GM19099 (cell line): Measurements from ENCODE around the gene FOXD1.

Experiments used
- POLR2A ChIP-seq: IDR thresholded peaks from 3 replicates; pipeline ENCODE4 v1.6.1; 2011; ENCODE audit warnings: low read depth; ENCODE audit not compliant: insufficient read length; ENCODE audit errors: extremely low read depth

FOXD1 gene

DNA sequence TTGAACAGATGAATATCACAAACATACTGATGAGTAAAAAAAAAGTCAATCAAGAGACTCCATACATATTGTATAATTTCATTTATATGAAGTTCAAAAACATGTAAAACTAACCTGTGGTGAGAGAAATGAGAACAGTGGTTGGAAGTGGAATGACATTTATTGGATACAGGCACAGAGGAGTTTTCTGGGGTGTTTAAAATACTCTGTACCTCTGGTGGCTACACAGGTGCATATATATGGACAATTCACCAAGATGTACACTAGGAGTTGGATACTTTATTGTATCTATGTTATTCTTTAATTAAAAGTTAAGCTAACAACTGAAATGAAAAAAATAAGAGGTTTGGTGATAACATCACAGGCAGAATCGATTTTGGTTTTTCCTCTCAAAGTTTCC, 14.1 kb downstream of the FOXD1 start:
- TF ChIP-seq POLR2A = no peak

DNA sequence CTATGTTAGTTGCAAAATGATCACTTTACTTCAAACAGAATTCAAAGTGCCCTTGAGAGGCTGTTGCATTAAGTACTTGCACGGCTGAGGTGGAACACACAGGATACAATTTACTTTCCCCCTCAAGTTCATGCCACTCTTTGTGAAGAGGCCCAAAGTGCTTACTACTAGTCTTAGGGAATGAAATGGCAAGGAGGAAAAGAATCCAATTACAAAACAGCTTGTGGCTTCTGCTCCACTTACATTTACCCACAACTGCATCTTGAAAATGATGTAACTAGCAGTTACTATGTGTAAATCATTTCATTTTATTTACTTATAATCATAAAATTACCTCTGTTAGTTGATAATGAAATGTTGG, 14.6 kb downstream of the FOXD1 start:
- TF ChIP-seq POLR2A = no peak

DNA sequence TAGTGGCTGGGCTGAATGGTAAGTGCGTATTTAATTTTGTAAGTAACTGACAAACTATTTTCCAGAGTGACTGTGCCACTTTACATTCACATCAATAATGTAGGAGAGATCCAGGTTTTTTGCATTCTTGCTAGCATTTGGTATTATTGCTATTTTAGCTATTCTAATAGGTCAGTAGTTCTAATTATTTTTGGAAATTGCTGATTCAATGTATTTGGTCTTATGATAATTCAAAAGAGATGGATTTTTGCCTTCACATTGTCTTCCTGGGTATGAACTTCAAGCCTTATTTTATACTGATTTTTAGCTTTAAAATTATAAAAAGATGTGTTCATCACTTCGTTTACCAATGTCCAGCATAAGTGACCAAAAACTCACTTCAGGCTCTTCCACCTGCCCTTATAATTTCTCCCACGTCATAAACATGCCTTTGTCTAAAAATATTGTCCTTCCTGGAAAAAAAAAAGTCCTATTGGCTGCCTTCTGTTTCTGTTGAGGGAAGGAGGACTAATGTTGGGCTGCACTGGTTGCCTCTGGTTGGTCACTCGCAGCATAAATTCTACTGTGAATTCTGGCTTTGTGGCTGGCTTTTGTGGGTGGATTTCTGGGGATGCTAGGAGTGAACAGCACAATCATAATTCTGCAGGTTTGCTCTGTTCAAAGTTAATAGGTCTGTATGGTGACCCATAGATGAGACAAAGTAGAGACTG, 15.2 kb downstream of the FOXD1 start:
- TF ChIP-seq POLR2A = no peak

DNA sequence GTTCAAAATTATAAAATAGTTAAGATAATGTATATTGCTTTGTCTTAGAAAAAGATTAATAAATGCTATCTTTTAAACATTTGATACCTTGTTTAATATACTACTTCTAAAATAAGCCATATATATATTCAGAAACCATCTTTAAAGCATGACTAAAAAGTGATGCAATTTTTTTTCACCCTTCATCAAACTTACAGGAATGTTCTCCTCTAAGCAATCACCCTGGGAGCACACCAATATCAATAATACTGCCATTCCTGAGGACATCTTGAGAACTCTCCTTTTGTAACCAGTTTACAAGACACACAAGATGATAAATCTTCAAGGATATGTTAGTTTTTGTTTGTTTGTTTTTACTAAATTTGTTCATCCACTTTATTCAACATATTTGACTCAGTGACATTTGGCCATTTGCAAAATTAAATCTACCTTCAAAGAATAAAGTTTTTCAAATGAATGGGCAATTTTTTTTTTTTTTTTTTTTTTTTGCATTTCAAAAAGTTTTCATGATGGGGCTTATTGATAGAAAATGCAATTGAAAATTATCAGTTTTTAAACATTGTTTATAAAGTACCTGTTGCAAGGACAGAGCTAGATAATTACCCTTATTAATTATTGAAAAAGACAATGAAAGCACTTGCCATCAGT, 17.2 kb downstream of the FOXD1 start:
- no peak for TF ChIP-seq POLR2A

DNA sequence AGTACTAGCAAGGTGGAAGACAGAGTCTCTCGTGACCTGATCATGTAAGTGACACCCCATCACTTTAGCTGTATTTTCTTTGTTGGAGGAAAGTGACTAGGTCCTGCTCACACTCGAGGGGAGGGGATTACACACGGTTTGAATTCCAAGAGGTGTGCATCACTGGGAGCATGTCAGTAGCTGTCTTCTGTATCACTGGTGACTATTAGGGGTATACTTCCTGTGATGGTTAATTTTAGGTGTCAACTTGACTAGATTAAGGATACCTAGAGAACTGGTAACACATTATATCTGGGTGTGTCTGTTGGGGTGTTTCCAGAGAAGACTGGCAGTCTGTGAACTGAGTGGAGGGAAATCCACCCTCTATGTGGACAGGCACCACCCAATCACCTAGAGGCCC, 22.5 kb downstream of the FOXD1 start:
- no peak for TF ChIP-seq POLR2A

DNA sequence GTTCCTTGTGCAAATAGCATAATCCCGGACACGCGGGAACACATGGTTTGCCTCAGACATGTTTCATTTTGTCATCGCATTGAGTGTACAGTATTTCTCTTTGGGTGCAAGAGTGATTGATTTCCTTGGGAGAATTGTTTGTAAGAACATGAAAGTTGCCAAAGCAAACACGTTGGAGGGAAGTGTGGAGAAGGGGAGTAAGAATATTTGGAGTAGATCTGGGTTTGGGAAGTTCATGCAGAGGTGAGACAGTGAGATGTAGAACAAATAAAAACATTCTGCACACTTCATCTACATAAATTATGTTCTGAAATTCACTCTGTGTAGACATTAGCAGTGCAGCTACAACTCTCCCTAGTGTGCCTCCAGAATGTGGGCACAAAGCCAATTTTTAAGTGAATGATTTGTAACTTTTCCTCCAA, 24.0 kb downstream of the FOXD1 start:
- no peak for TF ChIP-seq POLR2A

DNA sequence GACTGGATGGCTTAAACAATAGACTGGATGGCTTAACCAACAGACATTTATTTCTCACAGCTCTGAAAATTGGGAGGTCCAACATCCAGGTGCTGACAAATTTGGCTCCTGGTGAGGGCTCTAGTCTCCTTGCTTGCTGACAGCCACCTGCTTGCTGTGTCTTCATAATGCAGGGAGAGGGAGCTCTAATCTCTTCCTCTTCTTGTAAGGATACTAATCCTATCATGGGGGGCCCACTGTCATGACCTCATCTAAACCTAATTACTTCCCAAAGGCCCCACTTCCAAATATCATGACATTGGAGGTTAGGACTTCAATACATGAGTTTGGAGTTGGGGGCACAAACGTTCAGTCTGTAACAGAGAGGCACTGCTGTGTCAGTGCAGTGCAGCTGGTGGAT, 26.4 kb downstream of the FOXD1 start:
- no peak for TF ChIP-seq POLR2A

DNA sequence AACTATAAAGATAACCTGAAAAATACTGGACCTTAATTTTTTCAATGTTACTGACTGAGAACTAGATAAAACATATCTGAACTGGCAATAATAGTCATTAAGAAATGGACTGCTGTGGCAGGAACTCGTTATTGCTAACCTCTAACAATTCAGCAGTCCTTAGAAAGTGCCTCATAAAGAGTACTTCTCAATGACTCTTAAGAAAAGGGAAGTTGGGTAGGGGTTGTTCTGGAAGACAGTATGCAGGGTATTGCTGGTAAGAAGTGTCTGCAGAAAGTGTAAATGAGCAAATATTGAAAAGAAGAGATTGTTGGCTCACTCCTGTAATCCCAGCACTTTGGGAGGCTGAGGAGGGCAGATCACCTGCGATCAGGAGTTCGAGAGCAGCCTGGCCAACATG, 27.9 kb downstream of the FOXD1 start:
- TF ChIP-seq POLR2A = no peak

DNA sequence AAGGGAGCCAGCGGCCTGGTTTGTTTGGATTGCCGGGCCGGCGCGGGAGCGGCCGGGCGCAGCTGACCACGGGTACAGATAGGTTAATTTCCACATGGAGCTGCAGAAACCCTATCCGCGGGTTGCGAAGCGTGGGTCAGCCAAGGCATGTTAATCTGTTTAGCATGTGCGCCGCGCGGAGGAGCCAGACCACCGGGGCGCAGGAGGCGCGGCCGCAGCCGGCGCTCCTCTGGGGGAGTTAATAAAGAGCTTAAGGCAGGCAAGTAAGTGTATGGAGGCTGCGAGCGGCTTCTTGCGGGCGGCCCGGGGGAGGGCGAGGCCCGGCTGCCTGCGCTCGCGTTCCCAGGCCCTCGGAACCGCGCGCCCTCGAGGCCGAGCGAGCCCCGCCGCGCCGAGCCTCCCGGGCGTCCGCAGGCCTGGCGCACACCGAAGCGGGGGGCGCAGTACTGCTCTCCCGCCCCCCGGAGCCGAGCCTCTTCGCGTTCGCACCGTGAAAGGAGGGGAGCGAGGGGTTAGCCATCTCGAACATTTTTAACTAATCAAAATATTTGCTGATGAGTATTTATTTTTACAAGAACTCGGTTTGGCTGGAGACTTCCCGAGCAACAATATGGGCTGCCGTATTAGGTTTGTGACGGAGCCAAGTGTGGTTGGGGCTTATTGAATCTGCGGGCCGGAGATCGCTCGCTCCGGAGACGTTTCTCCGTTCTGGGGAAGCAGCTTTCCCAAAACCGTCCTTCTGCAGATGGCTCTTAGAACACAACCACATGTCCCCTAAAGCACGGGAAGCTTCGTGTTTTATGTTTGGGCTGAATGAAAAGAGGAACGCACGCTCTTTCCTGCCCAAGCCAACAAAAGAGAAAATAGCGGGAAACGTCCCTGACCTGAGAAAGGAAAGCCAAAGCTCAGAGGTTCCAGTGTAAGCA, 28.8 kb downstream of the FOXD1 start:
- TF ChIP-seq POLR2A = no peak

DNA sequence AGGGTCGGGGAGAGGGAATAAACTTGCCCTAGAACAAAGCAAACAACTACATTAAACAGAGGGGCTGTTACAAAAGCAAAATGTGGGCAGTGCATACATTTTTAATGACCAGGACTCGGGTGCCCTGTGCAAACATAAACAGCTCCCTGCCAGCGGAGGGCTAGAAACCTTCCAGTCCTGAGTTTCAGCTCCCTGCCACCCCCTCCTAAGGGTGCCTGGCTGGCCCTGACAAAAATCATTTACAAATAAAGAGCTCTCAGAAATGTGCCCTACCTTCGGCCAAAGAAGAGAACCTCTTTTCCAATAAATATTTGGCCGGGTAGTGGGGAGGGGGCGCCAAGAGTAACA, 29.5 kb downstream of the FOXD1 start:
- no peak for TF ChIP-seq POLR2A

DNA sequence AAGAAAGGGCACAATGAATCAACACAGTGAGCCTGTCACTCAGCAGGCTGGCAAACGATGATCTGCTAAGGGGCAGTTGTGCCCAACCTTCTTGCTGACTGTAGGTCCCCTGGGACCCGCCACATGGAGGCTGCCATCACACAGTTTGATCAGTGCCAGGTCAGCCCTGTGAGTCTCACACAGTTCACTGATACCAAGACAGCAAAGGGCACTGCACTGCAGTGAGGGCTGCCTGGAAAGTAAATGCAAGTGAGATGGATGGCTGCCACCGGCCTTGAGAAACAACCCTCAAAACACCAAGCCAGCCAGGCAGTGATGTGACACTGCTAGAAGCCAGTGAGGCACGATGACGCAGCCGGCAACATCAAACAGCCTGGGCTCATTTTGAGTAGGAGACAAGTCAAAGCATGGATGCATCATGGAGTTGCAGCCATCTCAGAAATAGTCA, 30.3 kb downstream of the FOXD1 start:
- no peak for TF ChIP-seq POLR2A

DNA sequence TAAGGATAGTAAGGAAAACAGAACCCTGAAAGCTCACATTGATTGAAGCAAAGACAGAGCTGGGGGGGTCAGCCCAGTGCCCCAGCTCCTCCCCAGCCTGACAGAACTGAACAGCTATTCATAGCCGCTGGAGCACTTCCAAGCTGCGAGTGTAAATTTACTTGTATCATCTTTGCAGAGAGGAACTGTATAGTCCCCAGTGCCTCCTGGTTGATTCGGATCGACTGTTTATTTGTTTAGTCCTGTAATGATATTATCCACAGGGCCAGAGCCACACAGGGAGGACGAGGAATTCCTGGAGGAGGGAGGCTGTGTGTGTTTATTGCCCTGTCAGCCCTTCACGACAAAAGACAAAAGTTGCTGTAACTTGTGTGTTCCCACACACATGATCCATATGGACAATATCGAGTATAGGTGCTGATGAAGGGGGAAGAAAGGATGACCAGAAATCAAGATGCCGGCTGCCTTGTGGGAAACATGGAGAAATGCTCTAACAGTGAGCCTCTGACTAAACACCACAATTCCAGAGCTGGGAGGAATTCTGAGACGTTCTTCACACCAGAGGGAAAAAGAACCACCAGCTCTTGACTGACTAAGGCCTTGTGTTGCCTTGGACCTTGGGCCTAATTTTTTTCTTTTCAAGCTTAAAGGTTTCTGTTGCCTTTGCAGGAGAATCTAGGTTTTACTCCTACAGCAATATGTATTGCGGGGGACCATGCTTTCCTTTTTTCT, 31.1 kb downstream of the FOXD1 start:
- no peak for TF ChIP-seq POLR2A

DNA sequence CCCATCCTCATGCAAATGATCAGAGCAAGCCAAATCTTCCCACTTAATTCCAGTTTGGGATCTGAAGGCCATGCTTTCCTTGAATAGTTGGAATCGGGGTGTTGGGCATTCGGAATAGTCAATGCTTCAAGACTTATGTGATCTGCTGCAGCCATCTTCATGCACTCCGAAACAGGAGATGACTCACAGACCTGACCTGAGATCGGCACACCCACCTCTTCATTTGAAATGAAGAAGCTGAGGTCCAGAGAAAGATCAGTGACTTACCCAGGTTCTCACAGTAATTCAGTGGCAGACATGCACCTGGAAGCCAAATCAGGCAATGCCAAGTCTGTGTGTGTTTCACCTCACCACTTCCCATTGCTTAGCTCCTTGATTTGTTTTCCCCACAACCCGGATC, 33.0 kb downstream of the FOXD1 start:
- no peak for TF ChIP-seq POLR2A

DNA sequence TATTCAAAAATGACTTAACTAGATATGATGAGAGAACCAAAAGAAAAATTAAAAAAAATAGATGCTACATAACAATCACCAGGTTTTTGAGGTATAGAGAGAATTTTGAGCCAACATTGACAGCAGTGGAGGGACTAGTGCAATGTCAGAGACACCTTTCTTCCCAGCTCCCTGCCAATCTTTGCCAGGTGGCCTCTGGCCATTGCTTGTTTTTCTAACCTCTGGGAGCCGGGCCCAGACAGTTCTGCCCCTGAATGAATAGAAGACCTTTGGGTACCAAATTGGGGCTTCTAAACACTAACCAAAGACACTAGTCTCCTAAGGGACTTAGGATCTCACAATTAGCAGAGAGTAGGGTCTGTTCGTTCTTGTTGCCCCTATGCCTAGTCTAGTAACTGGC, 33.4 kb downstream of the FOXD1 start:
- TF ChIP-seq POLR2A = no peak

DNA sequence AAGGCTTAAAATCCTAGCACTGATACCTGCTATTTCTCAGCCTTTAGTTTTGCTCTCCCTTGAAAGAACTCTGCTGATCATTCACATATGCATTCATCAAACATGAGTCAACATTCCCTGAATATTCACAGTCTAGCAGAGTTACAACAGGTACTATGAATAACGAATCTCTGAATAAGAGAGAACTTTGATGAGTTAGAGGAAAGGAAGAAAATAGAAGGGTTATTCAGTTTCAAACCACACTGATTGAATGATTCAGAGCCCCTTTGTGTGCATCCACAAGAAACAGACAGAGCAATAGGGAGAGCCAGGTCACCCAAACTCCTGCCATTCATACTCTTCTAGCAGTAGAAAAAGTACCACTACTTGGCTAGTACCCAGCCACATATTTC, 36.0 kb downstream of the FOXD1 start:
- TF ChIP-seq POLR2A = no peak
